IPS-20b (cell line): Measurements from ENCODE around the gene NELL1.

ENCODE experiments used
- H3K27ac ChIP-seq: one replicate; pipeline ENCODE4 v1.5.1; 2013; ENCODE audit warnings: low read length
- H3K27me3 ChIP-seq: 2 replicates; pipeline ENCODE4 v1.6.1; 2013; ENCODE audit warnings: mild to moderate bottlenecking, low read length, inconsistent platforms; ENCODE audit not compliant: insufficient read depth
- H3K36me3 ChIP-seq: 2 replicates; pipeline ENCODE4 v1.6.1; 2013; ENCODE audit warnings: low read depth, mild to moderate bottlenecking, inconsistent platforms, low read length, moderate library complexity; ENCODE audit not compliant: insufficient read depth
- H3K4me1 ChIP-seq: 2 replicates; pipeline ENCODE4 v1.6.1; 2013; ENCODE audit warnings: mild to moderate bottlenecking, control low read depth, inconsistent platforms, low read length, moderate library complexity; ENCODE audit not compliant: insufficient read depth
- H3K4me3 ChIP-seq: 2 replicates; pipeline ENCODE4 v1.5.1; 2013; ENCODE audit warnings: mild to moderate bottlenecking, low read length, inconsistent platforms
- H3K9ac ChIP-seq: 2 replicates; pipeline ENCODE4 v1.6.1; 2013; ENCODE audit warnings: low read depth, mild to moderate bottlenecking, inconsistent platforms, low read length, moderate library complexity
- H3K9me3 ChIP-seq: 2 replicates; pipeline ENCODE4 v1.6.1; 2013; ENCODE audit warnings: mild to moderate bottlenecking, low read depth, low read length, inconsistent platforms; ENCODE audit not compliant: insufficient read depth

The NELL1 gene

DNA sequence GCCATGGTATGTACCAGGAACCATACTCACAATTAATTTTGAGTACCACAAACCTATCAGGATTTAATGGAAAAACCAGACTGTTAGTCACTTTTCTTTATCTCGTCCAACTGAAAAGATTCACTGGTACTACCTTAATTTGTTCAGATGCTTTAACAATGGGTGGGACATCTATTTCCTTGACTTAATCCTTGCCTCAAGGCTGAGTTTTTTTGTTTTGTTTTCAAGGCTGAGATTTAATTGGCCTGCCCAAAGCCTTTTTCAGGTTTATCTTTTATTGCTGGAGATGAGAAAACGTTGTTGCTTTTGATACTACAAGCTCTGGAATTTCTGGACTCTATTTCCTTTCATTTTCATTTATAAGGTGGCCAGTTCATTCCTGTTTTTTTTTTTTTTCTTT, 50.4 kb downstream of the NELL1 start:
- H3K9me3 ChIP-seq: no peaks in the 10 kb centered on the region
- H3K27ac ChIP-seq: no peak overlapping the region
- no peak overlapping the region for H3K4me3 ChIP-seq
- no peak overlapping the region for H3K9ac ChIP-seq
- no peaks in the 10 kb centered on the region for H3K4me1 ChIP-seq
- H3K36me3 ChIP-seq: no peaks in the 10 kb centered on the region
- no peaks in the 10 kb centered on the region for H3K27me3 ChIP-seq

GRCh38 chr11:20723366-20723765, 54.0 kb downstream of the NELL1 start:
- Histone ChIP-seq H3K36me3 (no peaks in the 10 kb centered on the region), H3K9ac (no peak overlapping the region), H3K27me3 (no peaks in the 10 kb centered on the region), H3K4me3 (no peak overlapping the region), H3K4me1 (no peaks in the 10 kb centered on the region), H3K27ac (no peak overlapping the region), H3K9me3 (no peaks in the 10 kb centered on the region)

GRCh38 chr11:20729597-20730105, 60.3 kb downstream of the NELL1 start:
- H3K27ac ChIP-seq: no peak overlapping the region
- no peak overlapping the region for H3K9ac ChIP-seq
- no peaks in the 10 kb centered on the region for H3K27me3 ChIP-seq
- no peak overlapping the region for H3K4me3 ChIP-seq
- H3K36me3 ChIP-seq: no peaks in the 10 kb centered on the region
- H3K9me3 ChIP-seq: no peaks in the 10 kb centered on the region
- H3K4me1 ChIP-seq: no peaks in the 10 kb centered on the region

GRCh38 chr11:20731676-20732215, 62.4 kb downstream of the NELL1 start:
- Histone ChIP-seq H3K27ac (no peak overlapping the region), H3K36me3 (no peaks in the 10 kb centered on the region), H3K4me1 (no peaks in the 10 kb centered on the region), H3K4me3 (no peak overlapping the region), H3K9ac (no peak overlapping the region), H3K27me3 (no peaks in the 10 kb centered on the region), H3K9me3 (no peaks in the 10 kb centered on the region)

DNA sequence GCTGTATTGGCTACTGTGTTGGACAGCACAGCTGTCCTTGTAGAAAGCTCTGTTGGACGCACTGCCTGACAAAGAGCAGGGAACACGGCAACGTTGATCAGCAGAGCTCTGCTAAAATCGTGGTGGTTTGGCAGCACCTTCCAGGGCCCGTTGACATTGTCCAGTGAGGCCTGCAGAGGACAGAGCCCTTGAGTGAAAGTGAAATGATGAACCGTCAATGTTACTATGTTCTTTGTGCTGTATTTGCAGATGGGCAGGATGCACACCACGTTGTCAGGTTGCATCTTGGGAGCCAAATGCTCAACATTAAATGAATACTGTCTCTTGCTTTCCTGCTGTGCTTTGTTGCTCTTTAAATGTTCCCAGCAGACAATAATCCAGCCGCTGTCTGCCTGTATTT, 69.7 kb downstream of the NELL1 start:
- Histone ChIP-seq H3K27me3 (no peaks in the 10 kb centered on the region), H3K4me1 (peaks cover 16% of the 10 kb centered on the region), H3K9ac (no peak overlapping the region), H3K9me3 (no peaks in the 10 kb centered on the region), H3K4me3 (no peak overlapping the region), H3K27ac (no peak overlapping the region), H3K36me3 (no peaks in the 10 kb centered on the region)

- peaks cover 16% of the 10 kb centered on the region for H3K4me1 ChIP-seq
- H3K36me3 ChIP-seq: no peaks in the 10 kb centered on the region
- H3K4me3 ChIP-seq: no peak overlapping the region
- no peaks in the 10 kb centered on the region for H3K27me3 ChIP-seq
- H3K9ac ChIP-seq: no peak overlapping the region
- no peak overlapping the region for H3K27ac ChIP-seq
- H3K9me3 ChIP-seq: no peaks in the 10 kb centered on the region
These were observed 70.2 kb downstream of the NELL1 start for GRCh38 chr11:20739577-20739976.

- Histone ChIP-seq H3K27ac (no peak overlapping the region), H3K9ac (no peak overlapping the region), H3K36me3 (no peaks in the 10 kb centered on the region), H3K4me3 (no peak overlapping the region), H3K4me1 (no peaks in the 10 kb centered on the region), H3K27me3 (no peaks in the 10 kb centered on the region), H3K9me3 (no peaks in the 10 kb centered on the region)
These were observed 85.5 kb downstream of the NELL1 start for GRCh38 chr11:20754933-20755332.

DNA sequence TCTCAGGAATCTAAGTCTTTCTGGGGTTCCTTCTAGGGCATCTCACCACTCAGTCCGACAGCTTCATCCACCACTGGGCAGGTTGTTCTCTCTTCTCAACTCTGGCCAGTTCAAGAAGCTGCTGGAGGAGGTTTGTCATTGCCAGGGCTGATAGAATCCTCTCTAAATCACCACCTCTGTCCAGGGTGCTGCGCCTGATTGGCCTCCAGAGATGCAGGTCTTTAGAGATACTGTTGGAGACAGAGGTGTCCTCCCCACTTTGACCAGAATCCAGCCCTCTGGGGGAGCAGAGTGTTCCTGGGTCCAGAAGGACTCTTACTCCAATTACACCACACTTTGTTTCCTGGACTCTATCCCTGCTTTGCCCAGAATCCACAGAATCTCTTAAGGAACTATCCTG, 90.2 kb downstream of the NELL1 start:
- H3K36me3 ChIP-seq: no peaks in the 10 kb centered on the region
- H3K4me1 ChIP-seq: no peaks in the 10 kb centered on the region
- no peak overlapping the region for H3K27ac ChIP-seq
- no peaks in the 10 kb centered on the region for H3K9me3 ChIP-seq
- H3K4me3 ChIP-seq: no peak overlapping the region
- H3K9ac ChIP-seq: no peak overlapping the region
- no peaks in the 10 kb centered on the region for H3K27me3 ChIP-seq

GRCh38 chr11:20760811-20761210, 91.4 kb downstream of the NELL1 start:
- H3K27me3 ChIP-seq: no peaks in the 10 kb centered on the region
- no peak overlapping the region for H3K4me3 ChIP-seq
- H3K27ac ChIP-seq: no peak overlapping the region
- no peaks in the 10 kb centered on the region for H3K9me3 ChIP-seq
- no peaks in the 10 kb centered on the region for H3K4me1 ChIP-seq
- no peak overlapping the region for H3K9ac ChIP-seq
- H3K36me3 ChIP-seq: no peaks in the 10 kb centered on the region

DNA sequence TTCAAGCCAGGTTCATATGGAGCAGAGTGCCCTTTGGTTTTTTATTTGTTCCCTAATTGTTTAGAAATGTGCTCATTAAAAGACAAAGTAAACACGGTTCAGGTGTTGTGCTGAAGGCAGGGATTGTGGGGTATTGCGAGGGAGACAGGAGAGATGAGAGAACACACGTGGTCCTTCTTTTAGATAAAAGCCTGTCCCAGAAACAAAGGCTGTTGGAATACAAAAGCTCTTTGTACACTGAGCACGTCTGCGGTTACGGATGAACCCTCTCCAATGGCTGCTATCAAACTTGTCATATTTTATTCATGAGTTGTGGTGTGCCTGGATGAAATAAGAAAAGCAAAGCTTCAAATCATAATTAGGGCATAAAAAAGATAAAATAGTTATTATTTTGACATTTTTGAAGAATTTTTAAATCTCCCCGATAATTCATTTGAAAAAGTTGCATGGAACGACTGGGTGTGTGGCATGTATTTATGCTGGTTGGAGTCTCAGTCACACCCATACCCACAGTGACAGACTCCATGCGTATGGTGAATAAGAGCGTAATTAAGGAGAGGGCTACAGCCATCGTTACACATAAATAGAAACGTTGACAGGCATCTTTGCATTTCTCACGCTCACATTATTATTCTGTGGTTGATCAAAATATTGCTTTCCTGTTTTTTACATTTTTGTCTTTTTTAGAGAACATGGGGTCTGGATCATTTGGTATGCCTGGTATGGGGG, 92.9 kb downstream of the NELL1 start:
- no peaks in the 10 kb centered on the region for H3K9me3 ChIP-seq
- H3K4me3 ChIP-seq: no peak overlapping the region
- H3K36me3 ChIP-seq: no peaks in the 10 kb centered on the region
- H3K9ac ChIP-seq: no peak overlapping the region
- no peaks in the 10 kb centered on the region for H3K27me3 ChIP-seq
- no peak overlapping the region for H3K27ac ChIP-seq
- H3K4me1 ChIP-seq: no peaks in the 10 kb centered on the region

GRCh38 chr11:20762980-20763379, 93.6 kb downstream of the NELL1 start:
- Histone ChIP-seq H3K9ac (no peak overlapping the region), H3K36me3 (no peaks in the 10 kb centered on the region), H3K4me3 (no peak overlapping the region), H3K27me3 (no peaks in the 10 kb centered on the region), H3K9me3 (no peaks in the 10 kb centered on the region), H3K4me1 (no peaks in the 10 kb centered on the region), H3K27ac (no peak overlapping the region)

DNA sequence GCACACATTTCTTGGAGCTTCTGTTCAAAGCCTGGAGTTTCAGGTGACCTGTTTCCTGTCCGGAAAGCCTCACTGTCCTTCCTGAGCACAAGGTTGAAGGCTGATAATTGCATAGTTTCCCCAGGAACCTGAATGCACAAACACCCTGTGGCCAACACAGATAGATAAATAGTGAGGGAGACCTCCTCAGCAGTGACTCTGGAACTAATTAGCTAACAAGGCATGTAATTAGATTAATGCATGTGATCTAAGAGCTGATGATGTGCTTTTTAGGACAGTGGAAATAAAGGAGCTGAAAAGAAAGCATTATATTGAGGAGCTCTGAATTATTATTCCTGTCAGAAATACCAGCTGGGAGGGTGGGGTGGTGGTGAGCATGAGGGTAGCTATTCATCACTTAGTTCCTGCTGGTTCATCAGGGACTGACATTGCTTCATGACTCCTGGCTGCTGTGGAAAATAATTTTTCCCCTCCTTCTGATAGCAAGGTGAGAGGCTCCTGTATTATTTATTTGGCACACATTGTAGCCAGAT, 101.1 kb downstream of the NELL1 start:
- no peaks in the 10 kb centered on the region for H3K4me1 ChIP-seq
- no peak overlapping the region for H3K4me3 ChIP-seq
- no peaks in the 10 kb centered on the region for H3K9me3 ChIP-seq
- H3K27me3 ChIP-seq: no peaks in the 10 kb centered on the region
- H3K9ac ChIP-seq: no peak overlapping the region
- no peaks in the 10 kb centered on the region for H3K36me3 ChIP-seq
- no peak overlapping the region for H3K27ac ChIP-seq
